ENCODE results near the gene TMEM222. TPM values are rescaled to one million over a fixed set of nuclear protein-coding genes. Genes with fewer than 3 reads are reported as not detected.
"Not testable (repeated sequence)": the region's sequence is repeated elsewhere in the genome, so short reads cannot be mapped to it uniquely, and the experiment has no call there.

TMEM222 gene
- polyA plus RNA-seq, 4 donors, result 29.8 to 44.2 (median 35.2) TPM

DNA sequence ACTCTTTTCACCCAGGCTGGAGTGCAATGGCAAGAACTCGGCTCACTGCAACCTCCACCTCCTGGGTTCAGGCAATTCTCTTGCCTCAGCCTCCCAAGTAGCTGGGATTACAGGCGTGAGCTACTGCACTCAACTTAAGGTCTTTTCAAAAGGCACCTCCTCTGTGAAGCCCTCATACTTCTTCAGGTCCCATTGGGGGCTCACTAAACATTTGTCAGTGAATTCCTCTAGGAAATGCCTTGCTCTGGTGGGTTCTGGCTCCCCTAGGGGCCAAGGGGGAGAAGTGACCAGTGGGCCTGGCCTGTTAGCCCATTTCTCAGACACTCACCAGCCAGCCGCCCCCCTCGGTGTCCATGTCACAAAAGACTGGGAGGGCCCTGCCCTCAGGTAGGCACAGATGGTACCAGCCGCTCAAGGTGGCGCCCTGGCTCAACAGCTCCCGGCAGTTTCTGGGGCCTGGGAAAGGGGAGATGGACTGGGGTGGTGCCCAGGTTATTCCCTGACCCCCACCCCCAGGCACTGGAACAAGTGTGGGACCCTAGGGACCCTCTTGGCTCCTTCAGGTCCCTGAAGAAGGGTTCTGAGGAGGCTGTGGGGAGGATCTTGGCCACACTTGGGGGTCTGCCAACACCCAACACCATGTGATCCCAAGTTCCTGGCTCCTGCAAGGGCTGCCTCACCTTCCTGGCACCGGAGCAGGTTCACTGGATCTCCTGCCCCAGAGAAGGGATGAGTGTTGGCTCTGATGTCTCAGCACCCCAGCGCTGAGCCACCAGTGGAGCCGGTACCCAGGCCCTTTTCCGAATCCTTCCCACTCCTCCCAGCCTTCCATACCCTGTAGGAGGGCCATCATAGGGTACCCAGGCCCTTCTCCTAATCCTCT is 51.1 kb downstream of the TMEM222 start:
- no peak for DNase-seq (ENCODE audit: low read depth in 4 of 4, low spot score in 3 of 4)

DNA sequence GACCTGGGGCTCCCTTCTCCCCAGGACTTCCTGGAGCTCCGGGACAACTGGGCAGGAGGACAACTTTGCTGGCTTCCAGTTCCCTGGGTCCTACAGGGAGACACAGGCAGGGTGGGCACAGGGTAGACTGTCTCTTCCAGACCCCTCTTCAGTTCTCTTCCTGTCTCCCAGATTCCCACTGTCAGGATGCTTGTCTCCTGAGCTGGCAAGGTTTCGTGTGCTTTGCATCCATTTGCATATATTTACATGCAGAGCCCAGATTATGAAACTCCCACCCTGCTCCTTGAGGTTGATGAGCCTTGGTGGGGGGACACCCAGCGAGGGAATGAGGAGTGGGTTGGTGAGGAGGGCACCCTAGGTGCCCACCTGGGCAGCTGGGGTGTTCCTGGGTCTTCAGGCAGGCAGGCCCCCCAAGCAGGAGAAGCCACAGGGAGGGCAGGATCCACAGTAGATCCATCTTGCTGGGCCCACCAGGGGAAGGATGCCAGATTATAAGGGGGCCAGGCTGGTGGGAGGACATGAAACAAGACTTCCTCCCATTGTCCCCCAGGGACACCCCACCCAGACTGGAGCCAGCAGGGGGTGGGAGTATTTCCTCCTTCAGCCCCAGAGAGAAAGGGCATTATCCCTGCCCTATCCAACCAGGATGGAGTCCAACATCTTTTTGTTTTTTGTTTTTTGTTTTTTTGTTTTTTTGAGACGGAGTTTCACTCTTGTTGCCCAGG is 52.6 kb downstream of the TMEM222 start, which contains the start of gene FCN3:
FCN3 (minus strand) TSS at position 463 of the 725 bp plus-strand sequence; CDS start at position 457, 6 bp downstream.
- no peak for DNase-seq (ENCODE audit: low read depth in 4 of 4, low spot score in 3 of 4)

- no peak for DNase-seq (ENCODE audit: low read depth in 4 of 4, low spot score in 3 of 4)
Measured at GRCh38 chr1:27377760-27378495, 56.0 kb downstream of the TMEM222 start.

GRCh38 chr1:27379564-27380122 is 57.7 kb downstream of the TMEM222 start:
- no peak for DNase-seq (ENCODE audit: low read depth in 4 of 4, low spot score in 3 of 4)

DNA sequence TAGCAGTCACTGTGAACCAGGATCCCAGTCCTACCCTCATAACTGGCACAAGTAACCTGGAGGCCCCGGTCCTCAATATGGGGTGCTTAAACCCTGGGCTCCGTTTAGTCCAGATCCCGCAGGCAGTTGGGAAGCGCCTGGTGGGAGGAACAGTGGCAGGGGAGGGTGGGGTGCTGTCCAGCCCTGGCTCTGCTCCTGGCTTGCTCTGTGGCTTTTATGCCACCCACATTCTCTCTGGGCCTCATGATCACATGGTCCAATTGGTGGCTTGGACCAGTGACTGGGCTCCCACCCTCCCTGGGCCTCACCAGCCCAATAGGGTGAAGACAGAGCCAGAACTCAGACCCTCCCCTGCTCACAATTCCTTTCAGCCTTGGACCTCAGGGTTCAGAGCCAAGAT is 58.3 kb downstream of the TMEM222 start:
- no peak for DNase-seq (ENCODE audit: low read depth in 4 of 4, low spot score in 3 of 4)

DNA sequence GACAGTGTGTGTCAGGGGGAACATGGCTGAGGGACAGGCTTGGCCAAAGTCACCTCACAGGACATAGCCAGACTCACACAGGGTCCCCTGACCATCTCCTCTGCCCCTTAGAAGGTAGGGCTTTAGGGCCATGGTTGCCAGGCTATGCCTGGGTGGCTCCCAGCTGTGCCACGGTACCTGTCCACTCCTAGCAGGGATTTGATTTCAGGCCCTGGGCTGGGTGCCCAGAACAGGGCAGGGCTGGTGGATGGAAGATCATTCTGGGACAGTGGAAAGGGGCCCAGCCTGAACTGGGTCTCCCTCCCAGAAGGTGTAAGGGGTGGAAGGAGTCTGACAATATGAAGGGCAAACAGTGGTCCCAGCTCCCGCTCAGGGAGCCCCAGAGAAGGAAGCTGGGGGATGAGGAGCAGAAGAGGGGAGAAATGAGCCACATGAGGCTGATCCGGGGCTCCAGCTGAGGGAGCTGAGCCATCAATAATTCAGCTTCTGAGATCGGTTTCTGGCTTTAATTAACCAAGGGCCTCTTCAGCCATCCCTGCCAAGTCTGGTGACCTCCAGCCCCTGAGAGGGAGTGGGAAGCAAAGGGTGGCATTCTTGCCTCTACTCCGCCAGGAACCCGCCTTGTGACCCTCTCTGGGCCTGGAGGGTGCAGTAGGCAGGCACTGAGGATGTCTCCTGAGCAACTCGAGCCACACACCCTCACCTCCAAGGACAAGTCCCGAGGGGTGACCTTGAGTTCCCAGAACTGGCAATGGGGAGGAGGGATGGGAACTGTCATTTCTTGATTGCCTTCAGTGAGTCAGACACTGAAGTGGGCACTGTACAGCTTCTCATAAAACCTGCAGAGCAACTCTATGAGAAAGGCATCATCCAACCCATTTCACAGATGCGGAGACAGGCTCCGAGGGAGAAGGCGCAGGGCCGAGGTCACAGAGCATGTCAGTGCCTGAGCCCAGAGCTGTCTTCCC is 59.1 kb downstream of the TMEM222 start:
- no peak for DNase-seq (ENCODE audit: low read depth in 4 of 4, low spot score in 3 of 4)

GRCh38 chr1:27381969-27382762 is 60.2 kb downstream of the TMEM222 start:
- no peak for DNase-seq (ENCODE audit: low read depth in 4 of 4, low spot score in 3 of 4)

DNA sequence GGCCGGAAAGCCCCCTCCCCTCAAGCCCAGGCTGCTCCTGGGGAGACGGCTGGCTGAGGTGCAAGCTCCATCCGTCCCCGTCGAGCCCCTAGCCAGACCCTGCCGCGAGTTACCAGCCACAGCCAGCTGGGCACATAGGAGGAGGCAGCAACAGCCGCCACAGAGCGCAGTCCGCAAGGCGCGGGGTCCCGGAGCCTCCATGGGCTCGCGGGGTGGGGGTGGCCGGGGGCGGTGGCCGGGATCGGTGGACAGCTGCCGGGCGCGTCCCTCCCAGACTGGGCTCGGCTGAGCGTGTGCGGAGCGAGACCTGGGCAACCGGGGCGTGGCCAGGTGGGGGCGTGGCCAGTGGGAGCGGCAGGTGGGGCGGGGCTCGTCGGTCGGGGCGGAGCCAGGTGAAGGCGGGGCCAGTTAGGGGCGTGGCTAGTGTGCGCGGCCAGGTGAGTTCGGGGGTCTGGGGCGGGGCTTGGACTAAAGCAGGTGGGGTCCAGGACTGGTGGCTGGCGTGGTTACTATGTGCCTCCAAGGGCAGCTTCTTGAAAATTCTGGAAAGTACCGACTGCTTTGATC is 61.2 kb downstream of the TMEM222 start, which contains the start of gene CD164L2:
CD164L2 (minus strand) TSS at position 295 of the 567 bp plus-strand sequence; CDS start at position 201, 94 bp downstream.
- DNase-seq (ENCODE audit: low read depth in 4 of 4, low spot score in 3 of 4), result no peak

DNA sequence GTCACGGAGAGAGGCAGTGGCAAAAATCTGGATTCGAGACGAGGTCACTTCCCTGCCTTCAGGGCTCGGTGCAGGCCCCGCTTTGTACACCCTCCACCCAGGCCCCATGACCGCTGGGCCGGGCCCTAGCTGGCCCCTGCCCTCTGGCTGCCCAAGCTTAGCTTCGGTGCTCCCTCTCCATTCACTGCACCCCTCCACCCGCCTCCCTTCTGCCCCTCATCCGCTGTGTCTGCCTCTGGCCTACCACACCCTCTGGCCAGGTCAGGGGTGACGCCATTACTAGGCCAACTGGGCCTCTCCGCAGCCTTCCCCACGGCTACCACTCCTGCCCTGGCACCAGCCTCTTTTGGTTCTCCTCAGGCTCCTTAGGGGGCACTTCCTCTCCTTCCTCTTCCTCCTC is 61.7 kb downstream of the TMEM222 start:
- DNase-seq (ENCODE audit: low read depth in 4 of 4, low spot score in 3 of 4), result no peak

GRCh38 chr1:27384797-27385196 is 62.8 kb downstream of the TMEM222 start:
- not testable (repeated sequence) for DNase-seq (ENCODE audit: low read depth in 4 of 4, low spot score in 3 of 4)

Other genes with a start within 250 kb of the TMEM222 start
- gene SLC9A1, start 167.0 kb upstream of the TMEM222 start, polyA plus RNA-seq (ENCODE audit: insufficient read length in 4 of 4), result 10 to 100 TPM; 25.2 to 28.9 (median 26.5) TPM
- 10 to 100 TPM; 38.4 to 51.5 (median 41.9) TPM for gene WDTC1, start 87.5 kb upstream of the TMEM222 start, polyA plus RNA-seq (ENCODE audit: insufficient read length in 4 of 4)
- gene SYTL1, start 19.9 kb downstream of the TMEM222 start, polyA plus RNA-seq (ENCODE audit: insufficient read length in 4 of 4), result 10 to 100 TPM in 2 of 4 donors, 1 to 10 TPM in 2; 1.6 to 17.2 (median 8.7) TPM
- 10 to 100 TPM in 1 of 4 donors, 1 to 10 TPM in 3; 9.0 to 15.1 (median 9.5) TPM for gene MAP3K6, start 44.8 kb downstream of the TMEM222 start, polyA plus RNA-seq (ENCODE audit: insufficient read length in 4 of 4)
- 1 to 10 TPM in 2 of 4 donors, under 1 TPM in 2; 0.85 to 1.7 (median 1.1) TPM for gene FCN3, start 52.7 kb downstream of the TMEM222 start, polyA plus RNA-seq (ENCODE audit: insufficient read length in 4 of 4)
- under 1 TPM in 3 of 4 donors, not detected in 1; 0.20 to 0.26 (median 0.20) TPM for gene CD164L2, start 61.2 kb downstream of the TMEM222 start, polyA plus RNA-seq (ENCODE audit: insufficient read length in 4 of 4)
- gene GPR3, start 70.5 kb downstream of the TMEM222 start, polyA plus RNA-seq (ENCODE audit: insufficient read length in 4 of 4), result 1 to 10 TPM in 2 of 4 donors, under 1 TPM in 2; 0.60 to 1.8 (median 0.99) TPM
- gene WASF2, start 168.0 kb downstream of the TMEM222 start, polyA plus RNA-seq (ENCODE audit: insufficient read length in 4 of 4), result 100 to 1,000 TPM; 106 to 159 (median 139) TPM

Data from left renal pelvis (tissue), 4 donors.